Aorta (tissue), 5 donors: ENCODE measurements around the gene ABHD16A. TPM values are rescaled to one million over a fixed set of nuclear protein-coding genes. Genes with fewer than 3 reads are reported as not detected.

Experiments used
- ATAC-seq: fragments of 200-7000 bp; cut with Tn5 transposase; one replicate; pipeline ENCODE4 v1.9.1; 2022; ENCODE audit warnings: moderate library complexity; ENCODE audit not compliant: low FRiP score
- DNase-seq, 2 donors: peaks; one replicate each; pipeline ENCODE4 v3.0.0-alpha.2; 2020
- H3K27ac ChIP-seq, 2 donors: one replicate each; pipeline ENCODE4 v1.5.1; 2013; ENCODE audit warnings: low read length in 2 of 2, mild to moderate bottlenecking in 2 of 2, moderate library complexity in 2 of 2, control low read depth in 1 of 2, inconsistent platforms in 1 of 2, low read depth in 1 of 2
- H3K27me3 ChIP-seq, 2 donors: one replicate each; pipeline ENCODE4 v1.6.1; 2013; ENCODE audit warnings: control low read depth in 1 of 2, low read length in 1 of 2, mild to moderate bottlenecking in 1 of 2, moderate library complexity in 1 of 2; ENCODE audit not compliant: insufficient read depth in 2 of 2, control insufficient read depth in 1 of 2
- H3K36me3 ChIP-seq, 2 donors: one replicate each; pipeline ENCODE4 v1.6.1; 2013; ENCODE audit warnings: control low read depth in 1 of 2, low read length in 1 of 2, mild to moderate bottlenecking in 1 of 2; ENCODE audit not compliant: insufficient read depth in 2 of 2, control insufficient read depth in 1 of 2
- H3K4me1 ChIP-seq, 2 donors: one replicate each; pipeline ENCODE4 v1.6.1; 2013; ENCODE audit warnings: low read length in 2 of 2, control low read depth in 1 of 2, mild to moderate bottlenecking in 1 of 2, moderate library complexity in 1 of 2; ENCODE audit not compliant: insufficient read depth in 2 of 2, control insufficient read depth in 1 of 2
- H3K4me3 ChIP-seq, 2 donors: one replicate each; pipeline ENCODE4 v1.5.1; 2013; ENCODE audit warnings: low read length in 2 of 2, control low read depth in 1 of 2, mild to moderate bottlenecking in 1 of 2
- H3K9me3 ChIP-seq: one replicate; pipeline ENCODE4 v1.6.1; 2013; ENCODE audit warnings: mild to moderate bottlenecking, low read length; ENCODE audit not compliant: control insufficient read depth
- WGBS, 2 donors: extraction: QIAGEN DNeasy Blood & Tissue Kit; methylation state at CpG; one replicate each; pipeline ENCODE4 v1.1.7; 2013; 5-methylcytosine and 5-hydroxymethylcytosine counted together
- intact Hi-C, 2 donors: fragments of 100-400 bp; cut with DNase I; formaldehyde crosslinking; loops; one replicate each; pipeline versions ENCODE4 v1.14.2 to v1.15.0; 2022
- polyA plus RNA-seq, 2 donors: library from polyadenylated mRNA; stranded (reverse); fragments of 200-250 nt; gene quantifications; one replicate each; pipeline ENCODE4 v1.2.3, GENCODE V29; 2013
- total RNA-seq, 2 donors: library from RNA; stranded (reverse); fragmentation: NEBNext Ultra II Directional; extraction: Animal tissue kit (Norgen Biotek cat#: 25700); gene quantifications; one replicate each; pipeline ENCODE4 v1.2.1, GENCODE V29; 2021
- donor health status: healthy with polysubstance abuse.
- donor health status: Bipolar disorder and iron deficiency.
- donor health status: DM: no; HTN: no; CAD: no.
- donor health status: DM: no; HTN: no; CAD: no.
- donor health status: DM: yes; HTN: yes; CAD: no.

ABHD16A gene
- total and polyA plus RNA-seq, 4 donors: 12.9 to 50.1 (median 44.9) TPM

GRCh38 chr6:31734821-31735406 is 31.8 kb upstream of the ABHD16A start:
- H3K4me1 ChIP-seq: no peaks in the 10 kb centered on the region

GRCh38 chr6:31734247-31734820 is 31.2 kb upstream of the ABHD16A start:
- 13 to 14% methylated on average over 2 of the region's 2 CpGs for WGBS, 2 donors
- Histone ChIP-seq H3K9me3 (no peaks in the 10 kb centered on the region), H3K27ac (peak overlapping the region in 1 of 2 donors; percentile 82), H3K4me1 (no peaks in the 10 kb centered on the region), H3K36me3 (peaks cover 2% of the 10 kb centered on the region in 2 donors), H3K4me3 (peak overlapping the region; percentile 78 to 90), H3K27me3 (no peaks in the 10 kb centered on the region)
- DNase-seq (no peak), ATAC-seq (no peak)
- intact Hi-C loops: loop anchor here in 1 of 2 donors (5.0 kb wide), 1 partner anchor 443 kb away; the partner anchor contains the start of genes AGPAT1 and RNF5

More at GRCh38 chr6:31734821-31735406, 31.8 kb upstream of the ABHD16A start:
- Histone ChIP-seq H3K36me3 (peaks cover 2% of the 10 kb centered on the region in 2 donors), H3K4me3 (peak overlapping the region; percentile 78 to 90), H3K9me3 (no peaks in the 10 kb centered on the region), H3K27me3 (no peaks in the 10 kb centered on the region), H3K27ac (peak overlapping the region; percentile 46 to 82)
- WGBS, 2 donors: 0 to 1% methylated on average over 18 of the region's 18 CpGs
- no peak for ATAC-seq
- intact Hi-C loops: loop anchor here (5.0 kb wide), 3 partner anchors 57 to 442 kb away; partner anchors contain the start of genes AGPAT1 (in 1 of the 2), RNF5 (in 1 of the 2) and VARS1 (in 1 of the 2)
- DNase-seq: peak; percentile 70 to 81

GRCh38 chr6:31733734-31734133 is 30.6 kb upstream of the ABHD16A start:
- intact Hi-C loops: loop anchor here in 1 of 2 donors (5.0 kb wide), 1 partner anchor 444 kb away; the partner anchor contains the start of genes AGPAT1 and RNF5
- H3K9me3 ChIP-seq: no peaks in the 10 kb centered on the region
- ATAC-seq (no peak), DNase-seq (no peak)
- no peak overlapping the region for H3K27ac ChIP-seq
- WGBS, 2 donors: 81 to 83% methylated on average over 4 of the region's 4 CpGs
- peaks cover 2% of the 10 kb centered on the region in 2 donors for H3K36me3 ChIP-seq
- no peaks in the 10 kb centered on the region for H3K27me3 ChIP-seq
- H3K4me1 ChIP-seq: no peaks in the 10 kb centered on the region
- H3K4me3 ChIP-seq: no peak overlapping the region

GRCh38 chr6:31732029-31732428 is 28.9 kb upstream of the ABHD16A start:
- Histone ChIP-seq H3K27me3 (no peaks in the 10 kb centered on the region), H3K9me3 (no peaks in the 10 kb centered on the region), H3K4me1 (no peaks in the 10 kb centered on the region), H3K27ac (no peak overlapping the region), H3K36me3 (peaks cover 2 to 3% of the 10 kb centered on the region in 2 donors), H3K4me3 (no peak overlapping the region)
- no peak for DNase-seq
- 79 to 88% methylated on average over 3 of the region's 3 CpGs for WGBS, 2 donors
- ATAC-seq: no peak
- intact Hi-C loops: loop anchor here in 1 of 2 donors (5.0 kb wide), 1 partner anchor 445 kb away; the partner anchor contains the start of genes AGPAT1 and RNF5

GRCh38 chr6:31730631-31731086 is 27.5 kb upstream of the ABHD16A start:
- Histone ChIP-seq H3K27ac (peak overlapping the region in 1 of 2 donors; percentile 33), H3K4me1 (no peaks in the 10 kb centered on the region), H3K9me3 (no peaks in the 10 kb centered on the region), H3K4me3 (no peak overlapping the region), H3K36me3 (peaks cover 2 to 3% of the 10 kb centered on the region in 2 donors), H3K27me3 (no peaks in the 10 kb centered on the region)
- DNase-seq: no peak
- WGBS, 2 donors: 90 to 93% methylated on average over 11 of the region's 11 CpGs
- ATAC-seq: no peak
- intact Hi-C loops: loop anchor here in 1 of 2 donors (2.0 to 5.0 kb wide), 2 partner anchors 104 to 447 kb away; partner anchors contain the start of genes AGPAT1 and RNF5

GRCh38 chr6:31729979-31730630 is 27.0 kb upstream of the ABHD16A start:
- Histone ChIP-seq H3K4me1 (no peaks in the 10 kb centered on the region), H3K27me3 (no peaks in the 10 kb centered on the region), H3K27ac (peak overlapping the region; percentile 88 to 92), H3K4me3 (peak overlapping the region; percentile 83 to 92), H3K9me3 (no peaks in the 10 kb centered on the region), H3K36me3 (peaks cover 2 to 3% of the 10 kb centered on the region in 2 donors)
- intact Hi-C loops: loop anchor here in 1 of 2 donors (1.0 to 5.0 kb wide), 5 partner anchors 49 to 447 kb away; partner anchors contain the start of genes AGPAT1, HSPA1B, LY6G5C and RNF5
- peak; percentile 94 for ATAC-seq
- 1% methylated on average over 39 to 46 of the region's 46 CpGs for WGBS, 2 donors
- peak; percentile 95 to 97 for DNase-seq

GRCh38 chr6:31729515-31729978 is 26.4 kb upstream of the ABHD16A start:
- Histone ChIP-seq H3K27ac (peak overlapping the region; percentile 88 to 94), H3K27me3 (no peaks in the 10 kb centered on the region), H3K4me3 (peak overlapping the region; percentile 83 to 92), H3K36me3 (peaks cover 2 to 3% of the 10 kb centered on the region in 2 donors), H3K4me1 (no peaks in the 10 kb centered on the region), H3K9me3 (no peaks in the 10 kb centered on the region)
- intact Hi-C loops: loop anchor here in 1 of 2 donors (1.0 to 5.0 kb wide), 3 partner anchors 49 to 223 kb away; partner anchors contain the start of genes HSPA1B and LY6G5C
- DNase-seq (peak; percentile 96 to 97), ATAC-seq (peak; percentile 93)
- WGBS, 2 donors: 0 to 1% methylated on average over 29 of the region's 29 CpGs
